ENCODE data around the gene HBS1L. TPM values are rescaled to one million over a fixed set of nuclear protein-coding genes. Genes with fewer than 3 reads are reported as not detected.

HBS1L gene
- polyA plus RNA-seq, 3 donors = 16.0 to 48.9 (median 36.3) TPM

GRCh38 chr6:135096403-135097130 is 41.9 kb upstream of the HBS1L start:
- Histone ChIP-seq H3K79me2 (ENCODE audit: insufficient read depth, low read length) (no peaks in the 10 kb centered on the region), H2AFZ (ENCODE audit: insufficient read depth, low read depth, low read length, poor library complexity, severe bottlenecking) (peak overlapping the region; percentile 2), H3K4me2 (replicated peaks; ENCODE audit: extremely low read depth, low read length, poor library complexity, severe bottlenecking) (no peak overlapping the region), H3K9me3 (replicated peaks in 1 of 2; ENCODE audit: control insufficient read depth in 1 of 2, insufficient read depth in 1 of 2, low read length in 2 of 2) (no peaks in the 10 kb centered on the region), H3K4me1 (ENCODE audit: control insufficient read depth in 1 of 2, insufficient read depth in 2 of 2, low read length in 2 of 2) (no peaks in the 10 kb centered on the region), H3K27me3 (ENCODE audit: control insufficient read depth in 2 of 2, insufficient read depth in 2 of 2, low read length in 2 of 2) (no peaks in the 10 kb centered on the region), H4K20me1 (ENCODE audit: insufficient read depth, low read length) (no peaks in the 10 kb centered on the region), H3K36me3 (replicated peaks in 1 of 2; ENCODE audit: control insufficient read depth in 1 of 2, insufficient read depth in 2 of 2, low read length in 2 of 2) (no peaks in the 10 kb centered on the region), H3K4me3 (replicated peaks in 1 of 3; ENCODE audit: low read depth in 2 of 3, low read length in 3 of 3) (no peak overlapping the region), H3K9ac (ENCODE audit: insufficient read depth, low read length, poor library complexity, severe bottlenecking) (no peak overlapping the region), H3K27ac (ENCODE audit: low read depth in 1 of 2, low read length in 2 of 2) (no peak overlapping the region)
- Mint-ChIP-seq H3K4me1 (peaks cover 1% of the 10 kb centered on the region), H3K27me3 (ENCODE audit: low read depth in 3 of 3) (peaks cover 0 to 5% (median 0%) of the 10 kb centered on the region in 3 donors), H3K36me3 (no peaks in the 10 kb centered on the region), H3K9me3 (no peaks in the 10 kb centered on the region), H3K27ac (no peak overlapping the region), H3K4me3 (no peak overlapping the region)
- no CpG with 5 or more reads among the region's 3 CpGs for WGBS (ENCODE audit: insufficient coverage)
- intact Hi-C loops (cut with micrococcal nuclease) = no loop called here
- TF ChIP-seq CTCF (IDR thresholded peaks at IDR 0.05) = no peak
- no peak for DNase-seq

GRCh38 chr6:135095716-135096115 is 41.1 kb upstream of the HBS1L start:
- intact Hi-C loops (cut with micrococcal nuclease) = no loop called here
- H3K36me3 Mint-ChIP-seq = no peaks in the 10 kb centered on the region
- H2AFZ ChIP-seq (ENCODE audit: insufficient read depth, low read depth, low read length, poor library complexity, severe bottlenecking) = no peak overlapping the region
- H3K27me3 ChIP-seq (ENCODE audit: control insufficient read depth in 2 of 2, insufficient read depth in 2 of 2, low read length in 2 of 2) = no peaks in the 10 kb centered on the region
- DNase-seq = no peak
- no peak overlapping the region for H3K27ac Mint-ChIP-seq
- no peak overlapping the region for H3K4me2 ChIP-seq (replicated peaks; ENCODE audit: extremely low read depth, low read length, poor library complexity, severe bottlenecking)
- peaks cover 1% of the 10 kb centered on the region for H3K4me1 Mint-ChIP-seq
- no peak overlapping the region for H3K4me3 ChIP-seq (replicated peaks in 1 of 3; ENCODE audit: low read depth in 2 of 3, low read length in 3 of 3)
- H3K9me3 Mint-ChIP-seq = no peaks in the 10 kb centered on the region
- H3K4me1 ChIP-seq (ENCODE audit: control insufficient read depth in 1 of 2, insufficient read depth in 2 of 2, low read length in 2 of 2) = no peaks in the 10 kb centered on the region
- no peaks in the 10 kb centered on the region for H3K9me3 ChIP-seq (replicated peaks in 1 of 2; ENCODE audit: control insufficient read depth in 1 of 2, insufficient read depth in 1 of 2, low read length in 2 of 2)
- no peak overlapping the region for H3K27ac ChIP-seq (ENCODE audit: low read depth in 1 of 2, low read length in 2 of 2)
- no peak overlapping the region for H3K4me3 Mint-ChIP-seq
- no peaks in the 10 kb centered on the region for H3K79me2 ChIP-seq (ENCODE audit: insufficient read depth, low read length)
- H3K9ac ChIP-seq (ENCODE audit: insufficient read depth, low read length, poor library complexity, severe bottlenecking) = no peak overlapping the region
- WGBS (ENCODE audit: insufficient coverage) = no CpG with 5 or more reads among the region's 3 CpGs
- H4K20me1 ChIP-seq (ENCODE audit: insufficient read depth, low read length) = no peaks in the 10 kb centered on the region
- H3K27me3 Mint-ChIP-seq (ENCODE audit: low read depth in 3 of 3) = peaks cover 0 to 5% (median 0%) of the 10 kb centered on the region in 3 donors
- TF ChIP-seq CTCF (IDR thresholded peaks at IDR 0.05) = no peak
- H3K36me3 ChIP-seq (replicated peaks in 1 of 2; ENCODE audit: control insufficient read depth in 1 of 2, insufficient read depth in 2 of 2, low read length in 2 of 2) = no peaks in the 10 kb centered on the region
